Trophoblast cell (in vitro differentiated cells and primary cell): ENCODE data around the gene SPINT2. TPM values are rescaled to one million over a fixed set of nuclear protein-coding genes. Genes with fewer than 3 reads are reported as not detected.
A peak's percentile ranks its signal among the peaks of the same experiment; 100 is the strongest.

Experiments
- DNase-seq, 2 donors: peaks; one replicate each; pipeline ENCODE4 v3.0.0-alpha.2; 2016
- H2AFZ ChIP-seq: 2 replicates; pipeline ENCODE4 v1.6.1; 2013; ENCODE audit warnings: low read length, moderate library complexity, mild to moderate bottlenecking; ENCODE audit not compliant: insufficient read depth, poor library complexity
- H2AK5ac ChIP-seq: 2 replicates; pipeline ENCODE4 v1.6.1; 2013; ENCODE audit warnings: mild to moderate bottlenecking, low read length
- H2BK120ac ChIP-seq: 2 replicates; pipeline ENCODE4 v1.6.1; 2013; ENCODE audit warnings: low read length, mild to moderate bottlenecking, moderate library complexity; ENCODE audit not compliant: insufficient read depth, poor library complexity
- H2BK12ac ChIP-seq: 2 replicates; pipeline ENCODE4 v1.6.1; 2013; ENCODE audit warnings: mild to moderate bottlenecking, low read length, moderate library complexity
- H2BK5ac ChIP-seq: 2 replicates; pipeline ENCODE4 v1.6.1; 2013; ENCODE audit warnings: low read length, low read depth, moderate library complexity, mild to moderate bottlenecking; ENCODE audit not compliant: poor library complexity
- H3K14ac ChIP-seq: 2 replicates; pipeline ENCODE4 v1.6.1; 2013; ENCODE audit warnings: mild to moderate bottlenecking, low read length
- H3K18ac ChIP-seq: 2 replicates; pipeline ENCODE4 v1.6.1; 2013; ENCODE audit warnings: mild to moderate bottlenecking, low read length
- H3K23ac ChIP-seq: 2 replicates; pipeline ENCODE4 v1.6.1; 2013; ENCODE audit warnings: low read length
- H3K27ac ChIP-seq: 2 replicates; pipeline ENCODE4 v1.5.1; 2013; ENCODE audit warnings: low read depth, mild to moderate bottlenecking, inconsistent platforms, low read length, moderate library complexity
- H3K27me3 ChIP-seq: 2 replicates; pipeline ENCODE4 v1.6.1; 2013; ENCODE audit warnings: inconsistent platforms, mild to moderate bottlenecking, low read length, moderate library complexity; ENCODE audit not compliant: insufficient read depth
- H3K36me3 ChIP-seq, 2 experiments: 1 replicate in 1 of 2; 2 replicates in 1 of 2; pipeline ENCODE4 v1.6.1; 2013; ENCODE audit warnings: low read length in 2 of 2, mild to moderate bottlenecking in 2 of 2, moderate library complexity in 1 of 2; ENCODE audit not compliant: insufficient read depth in 2 of 2, control insufficient read depth in 1 of 2
- H3K4ac ChIP-seq: 2 replicates; pipeline ENCODE4 v1.6.1; 2013; ENCODE audit warnings: low read depth, mild to moderate bottlenecking, low read length, moderate library complexity
- H3K4me1 ChIP-seq, 2 experiments: 1 replicate in 1 of 2; 2 replicates in 1 of 2; pipeline ENCODE4 v1.6.1; 2013; ENCODE audit warnings: low read length in 2 of 2, mild to moderate bottlenecking in 2 of 2, moderate library complexity in 1 of 2; ENCODE audit not compliant: insufficient read depth in 2 of 2, control insufficient read depth in 1 of 2
- H3K4me2 ChIP-seq: 2 replicates; pipeline ENCODE4 v1.6.1; 2013; ENCODE audit warnings: inconsistent platforms, mild to moderate bottlenecking, low read length, moderate library complexity
- H3K4me3 ChIP-seq: 2 replicates; pipeline ENCODE4 v1.5.1; 2013; ENCODE audit warnings: mild to moderate bottlenecking, low read depth, low read length, inconsistent platforms
- H3K79me1 ChIP-seq: one replicate; pipeline ENCODE4 v1.6.1; 2013; ENCODE audit warnings: low read length
- H3K79me2 ChIP-seq: 2 replicates; pipeline ENCODE4 v1.6.1; 2013; ENCODE audit warnings: low read length, mild to moderate bottlenecking; ENCODE audit not compliant: control insufficient read depth, insufficient read depth, poor library complexity
- H3K9ac ChIP-seq: 2 replicates; pipeline ENCODE4 v1.6.1; 2013; ENCODE audit warnings: mild to moderate bottlenecking, low read length
- H3K9me3 ChIP-seq: 2 replicates; pipeline ENCODE4 v1.6.1; 2013; ENCODE audit warnings: low read depth, mild to moderate bottlenecking, control low read depth, inconsistent platforms, low read length; ENCODE audit not compliant: insufficient read depth
- H4K12ac ChIP-seq: 2 replicates; pipeline ENCODE4 v1.6.1; 2013; ENCODE audit warnings: low read depth, mild to moderate bottlenecking, low read length, moderate library complexity
- H4K8ac ChIP-seq: 2 replicates; pipeline ENCODE4 v1.6.1; 2013; ENCODE audit warnings: low read depth, mild to moderate bottlenecking, low read length, moderate library complexity
- H4K91ac ChIP-seq: one replicate; pipeline ENCODE4 v1.6.1; 2013; ENCODE audit warnings: low read depth, mild to moderate bottlenecking, low read length, moderate library complexity
- WGBS: extraction: QIAGEN DNeasy Blood & Tissue Kit; methylation state at CpG from one replicate; pipeline ENCODE4 v1.1.7; 2013; ENCODE audit warnings: missing lambda C conversion rate; ENCODE audit not compliant: insufficient read length, insufficient coverage; ENCODE audit errors: extremely low coverage; 5-methylcytosine and 5-hydroxymethylcytosine counted together
- polyA plus RNA-seq: library from polyadenylated mRNA; stranded (reverse); fragments of 200-250 nt; gene quantifications from 2 replicates; pipeline ENCODE4 v1.2.3, GENCODE V29; 2013

Gene SPINT2, protein sequence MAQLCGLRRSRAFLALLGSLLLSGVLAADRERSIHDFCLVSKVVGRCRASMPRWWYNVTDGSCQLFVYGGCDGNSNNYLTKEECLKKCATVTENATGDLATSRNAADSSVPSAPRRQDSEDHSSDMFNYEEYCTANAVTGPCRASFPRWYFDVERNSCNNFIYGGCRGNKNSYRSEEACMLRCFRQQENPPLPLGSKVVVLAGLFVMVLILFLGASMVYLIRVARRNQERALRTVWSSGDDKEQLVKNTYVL
- polyA plus RNA-seq, result 307 and 320 TPM in 2 replicates

DNA sequence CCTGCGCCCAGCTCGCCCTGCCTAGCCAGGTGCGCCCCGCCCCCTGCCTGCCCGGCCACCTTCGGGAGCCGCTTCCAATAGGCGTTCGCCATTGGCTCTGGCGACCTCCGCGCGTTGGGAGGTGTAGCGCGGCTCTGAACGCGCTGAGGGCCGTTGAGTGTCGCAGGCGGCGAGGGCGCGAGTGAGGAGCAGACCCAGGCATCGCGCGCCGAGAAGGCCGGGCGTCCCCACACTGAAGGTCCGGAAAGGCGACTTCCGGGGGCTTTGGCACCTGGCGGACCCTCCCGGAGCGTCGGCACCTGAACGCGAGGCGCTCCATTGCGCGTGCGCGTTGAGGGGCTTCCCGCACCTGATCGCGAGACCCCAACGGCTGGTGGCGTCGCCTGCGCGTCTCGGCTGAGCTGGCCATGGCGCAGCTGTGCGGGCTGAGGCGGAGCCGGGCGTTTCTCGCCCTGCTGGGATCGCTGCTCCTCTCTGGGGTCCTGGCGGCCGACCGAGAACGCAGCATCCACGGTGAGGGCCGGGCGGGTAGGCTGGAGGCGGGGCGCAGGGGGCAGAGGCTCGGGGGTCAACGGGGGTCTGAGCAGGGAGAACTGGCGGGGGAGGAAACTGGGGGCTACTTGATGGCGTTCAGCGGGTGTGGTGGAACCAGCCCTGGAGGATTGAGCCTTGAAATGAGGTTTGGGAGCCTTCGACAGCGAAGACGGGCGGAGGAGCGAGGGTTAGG, at the start of gene SPINT2:
Gene SPINT2 (plus strand): TSS at position 88 of the 727 bp plus-strand sequence. CDS start 320 bp downstream, at position 408.
- H4K8ac ChIP-seq, result peak within 1 kb of the TSS; percentile 80
- H2BK5ac ChIP-seq, result peak within 1 kb of the TSS; percentile 82
- WGBS, result no CpG with 5 or more reads among the region's 78 CpGs
- H2AFZ ChIP-seq, result peak within 1 kb of the TSS; percentile 62
- H3K4me3 ChIP-seq, result peak within 1 kb of the TSS; percentile 90
- peak within 1 kb of the TSS; percentile 90 for H3K27ac ChIP-seq
- peaks cover 29% of the 10 kb centered on the region for H3K79me1 ChIP-seq
- H2BK120ac ChIP-seq, result peak within 1 kb of the TSS; percentile 77
- peak within 1 kb of the TSS; percentile 33 for H4K12ac ChIP-seq
- H4K91ac ChIP-seq, result peak within 1 kb of the TSS; percentile 88
- DNase-seq, result peak in 1 of 2 donors; percentile 68
- peaks cover 27 to 38% of the 10 kb centered on the region in 2 experiments for H3K4me1 ChIP-seq
- no peaks in the 10 kb centered on the region for H3K27me3 ChIP-seq
- peak within 1 kb of the TSS; percentile 86 for H3K14ac ChIP-seq
- H3K79me2 ChIP-seq, result peaks cover 27% of the 10 kb centered on the region
- H3K9ac ChIP-seq, result peak within 1 kb of the TSS; percentile 80
- H2BK12ac ChIP-seq, result peak within 1 kb of the TSS; percentile 58
- H3K4me2 ChIP-seq, result peak within 1 kb of the TSS; percentile 77
- peak within 1 kb of the TSS; percentile 89 for H3K18ac ChIP-seq
- H3K4ac ChIP-seq, result peak within 1 kb of the TSS; percentile 95
- no peak within 1 kb of the TSS for H3K23ac ChIP-seq
- H3K9me3 ChIP-seq, result no peaks in the 10 kb centered on the region
- peak within 1 kb of the TSS; percentile 77 for H2AK5ac ChIP-seq
- no peaks in the 10 kb centered on the region for H3K36me3 ChIP-seq

DNA sequence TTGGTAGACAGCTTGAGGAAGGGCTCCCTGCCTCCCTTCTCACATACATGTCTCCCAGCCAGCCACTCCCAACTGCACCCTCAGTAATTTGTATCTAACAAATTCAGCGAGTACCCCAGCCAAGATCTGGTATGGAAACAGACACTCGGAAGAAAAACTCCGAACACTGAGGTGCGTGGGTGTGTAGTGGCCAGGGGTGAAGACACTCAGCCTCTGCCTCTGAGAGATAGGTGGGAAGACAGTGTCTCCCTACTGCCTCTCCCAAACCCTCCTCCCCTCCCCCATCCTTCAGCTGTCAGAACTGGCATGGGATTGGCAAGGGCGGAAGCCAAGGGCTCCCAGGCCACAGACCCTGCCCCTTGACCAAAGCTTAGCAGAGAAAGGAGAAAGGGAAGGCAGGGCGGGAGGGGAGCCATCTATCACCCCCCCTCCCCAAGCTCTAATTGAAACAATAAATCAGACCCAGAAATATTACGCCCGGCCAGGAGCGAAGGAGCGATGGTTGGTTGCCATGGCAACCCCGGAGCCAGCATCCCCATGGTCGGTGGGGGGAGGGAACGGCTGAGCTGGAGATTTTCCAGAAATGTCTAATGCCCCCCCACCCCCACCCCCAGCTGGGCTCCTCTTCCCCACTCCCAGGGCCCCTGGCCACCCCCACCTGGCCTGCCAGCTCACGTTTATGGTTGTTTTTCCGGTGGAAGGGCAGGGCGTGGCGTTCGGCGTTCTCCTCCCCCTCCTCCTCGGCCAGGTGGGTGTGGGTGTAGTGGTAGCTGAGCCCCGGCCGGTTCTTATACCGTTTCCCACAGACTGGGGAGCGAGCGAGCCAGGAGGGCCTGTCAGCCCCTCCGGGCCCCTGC, 47.4 kb upstream of the SPINT2 start:
- Histone ChIP-seq H3K4me3 (no peak overlapping the region), H3K4me1 (peaks cover 0 to 6% of the 10 kb centered on the region in 2 experiments), H3K79me2 (no peaks in the 10 kb centered on the region), H2BK5ac (no peak overlapping the region), H4K12ac (no peak overlapping the region), H3K27me3 (no peaks in the 10 kb centered on the region), H3K18ac (no peak overlapping the region), H3K4ac (no peak overlapping the region), H3K36me3 (peaks cover 1 to 2% of the 10 kb centered on the region in 2 experiments), H3K4me2 (no peak overlapping the region), H4K91ac (no peak overlapping the region), H4K8ac (no peak overlapping the region), H2BK12ac (no peak overlapping the region), H3K27ac (no peak overlapping the region), H3K9ac (no peak overlapping the region), H2AFZ (no peak overlapping the region), H3K14ac (no peak overlapping the region), H2BK120ac (no peak overlapping the region), H3K23ac (no peak overlapping the region), H3K9me3 (peaks cover 4% of the 10 kb centered on the region), H3K79me1 (no peaks in the 10 kb centered on the region), H2AK5ac (no peak overlapping the region)
- no peak for DNase-seq
- no CpG with 5 or more reads among the region's 26 CpGs for WGBS

DNA sequence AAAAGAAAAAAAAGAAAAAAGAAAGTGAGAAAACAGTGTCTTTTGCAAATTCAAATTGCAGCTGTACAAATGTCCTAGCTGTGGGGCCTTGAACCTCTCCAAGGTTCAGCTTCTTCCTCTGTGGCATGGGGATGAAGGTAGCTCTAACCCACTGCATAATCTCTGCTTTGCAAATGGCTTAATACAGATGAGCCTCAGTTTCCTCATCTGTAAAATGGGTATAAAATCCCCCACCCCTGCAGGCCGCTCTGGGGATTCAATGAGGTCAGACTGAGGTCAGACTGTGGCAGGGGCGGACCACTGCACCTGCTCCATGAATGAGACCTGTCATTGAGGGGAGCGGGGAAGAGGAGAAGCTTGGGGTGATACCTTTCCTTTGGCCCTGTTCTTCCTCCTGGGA, 46.2 kb upstream of the SPINT2 start:
- Histone ChIP-seq H3K36me3 (peaks cover 1 to 2% of the 10 kb centered on the region in 2 experiments), H4K8ac (no peak overlapping the region), H3K18ac (no peak overlapping the region), H4K91ac (no peak overlapping the region), H3K4me3 (no peak overlapping the region), H2BK120ac (no peak overlapping the region), H3K27me3 (no peaks in the 10 kb centered on the region), H3K27ac (no peak overlapping the region), H3K4me1 (peaks cover 0 to 6% of the 10 kb centered on the region in 2 experiments), H3K79me1 (no peaks in the 10 kb centered on the region), H4K12ac (no peak overlapping the region), H3K79me2 (no peaks in the 10 kb centered on the region), H3K4ac (no peak overlapping the region), H3K9me3 (peaks cover 4% of the 10 kb centered on the region), H2AFZ (no peak overlapping the region), H3K14ac (no peak overlapping the region), H3K23ac (no peak overlapping the region), H2BK5ac (no peak overlapping the region), H3K4me2 (no peak overlapping the region), H2AK5ac (no peak overlapping the region), H3K9ac (no peak overlapping the region), H2BK12ac (no peak overlapping the region)
- no peak for DNase-seq
- WGBS, result no CpG with 5 or more reads among the region's 3 CpGs

DNA sequence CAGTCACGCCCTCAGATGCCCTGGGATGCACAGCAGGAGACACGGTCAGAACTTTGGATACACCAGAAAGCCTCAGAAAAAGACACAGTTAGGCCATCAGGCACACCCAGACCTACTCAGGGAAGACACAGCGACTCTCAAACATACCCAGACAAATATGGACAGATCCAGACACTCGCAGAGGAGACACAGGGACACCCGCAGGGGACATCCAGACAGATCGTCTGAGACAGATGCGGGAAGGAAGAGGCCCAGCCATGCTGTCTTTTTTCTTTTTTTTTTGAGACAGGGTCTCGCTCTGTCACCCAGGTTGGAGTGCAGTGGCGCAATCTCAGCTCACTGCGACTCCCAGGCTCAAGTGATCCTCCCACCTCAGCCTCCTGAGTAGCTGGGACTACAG, 45.2 kb upstream of the SPINT2 start:
- Histone ChIP-seq H3K36me3 (peaks cover under 1 to 1% of the 10 kb centered on the region in 2 experiments), H3K4me3 (no peak overlapping the region), H4K12ac (no peak overlapping the region), H3K27ac (no peak overlapping the region), H2AK5ac (no peak overlapping the region), H3K14ac (no peak overlapping the region), H4K8ac (no peak overlapping the region), H3K79me2 (peaks cover 1% of the 10 kb centered on the region), H2AFZ (no peak overlapping the region), H3K79me1 (no peaks in the 10 kb centered on the region), H3K18ac (no peak overlapping the region), H2BK5ac (no peak overlapping the region), H3K4ac (no peak overlapping the region), H2BK12ac (no peak overlapping the region), H3K4me1 (peaks cover under 1 to 6% of the 10 kb centered on the region in 2 experiments), H3K9ac (no peak overlapping the region), H3K27me3 (no peaks in the 10 kb centered on the region), H4K91ac (no peak overlapping the region), H3K23ac (no peak overlapping the region), H3K4me2 (no peak overlapping the region), H2BK120ac (no peak overlapping the region), H3K9me3 (peaks cover 4% of the 10 kb centered on the region)
- WGBS, result no CpG with 5 or more reads among the region's 10 CpGs
- DNase-seq, result peak in 1 of 2 donors; percentile 57
